Fibroblast of lung (primary cell): ENCODE results near the gene GPR84. TPM values are rescaled to one million over a fixed set of nuclear protein-coding genes. Genes with fewer than 3 reads are reported as not detected.

Experiments
- DNase-seq, 2 donors: peaks; one replicate each; pipeline versions ENCODE4 v3.0.0 to v3.0.0-alpha.2; 2010; ENCODE audit warnings: low read depth in 2 of 2
- H2AFZ ChIP-seq: 2 replicates; pipeline ENCODE4 v1.5.1; 2012; ENCODE audit warnings: low read length, control low read depth, inconsistent platforms
- H3K27ac ChIP-seq: 2 replicates; pipeline ENCODE4 v1.5.1; 2011; ENCODE audit warnings: low read length, control low read depth; ENCODE audit not compliant: insufficient read depth
- H3K27me3 ChIP-seq: 2 replicates; pipeline ENCODE4 v1.5.1; 2011; ENCODE audit warnings: mild to moderate bottlenecking, low read length; ENCODE audit not compliant: control insufficient read depth, insufficient read depth
- H3K36me3 ChIP-seq: 2 replicates; pipeline ENCODE4 v1.5.1; 2011; ENCODE audit warnings: low read length; ENCODE audit not compliant: control insufficient read depth, insufficient read depth
- H3K4me1 ChIP-seq: 2 replicates; pipeline ENCODE4 v1.5.1; 2011; ENCODE audit warnings: low read length; ENCODE audit not compliant: control insufficient read depth, insufficient read depth; ENCODE audit errors: extremely low read depth
- H3K4me2 ChIP-seq: 2 replicates; pipeline ENCODE4 v1.5.1; 2011; ENCODE audit warnings: low read length, control low read depth; ENCODE audit not compliant: insufficient read depth; ENCODE audit errors: extremely low read depth
- H3K4me3 ChIP-seq, 4 experiments: fragments of 200-600 bp in 1 of 4; sonication (generic) in 1 of 4; replicated peaks in 1 of 4; 2 replicates each; pipeline ENCODE4 v1.5.1; 2011 to 2016; ENCODE audit warnings: low read length in 4 of 4, low read depth in 3 of 4, mild to moderate bottlenecking in 3 of 4, control low read depth in 2 of 4, inconsistent platforms in 1 of 4, mixed read lengths in 1 of 4; ENCODE audit not compliant: insufficient read depth in 1 of 4; ENCODE audit errors: control extremely low read depth in 1 of 4
- H3K79me2 ChIP-seq: 2 replicates; pipeline ENCODE4 v1.5.1; 2012; ENCODE audit warnings: mild to moderate bottlenecking, low read length, inconsistent platforms; ENCODE audit not compliant: control insufficient read depth, insufficient read depth
- H3K9ac ChIP-seq: 2 replicates; pipeline ENCODE4 v1.5.1; 2011; ENCODE audit warnings: mild to moderate bottlenecking, low read length, control low read depth; ENCODE audit not compliant: insufficient read depth
- H3K9me3 ChIP-seq: 2 replicates; pipeline ENCODE4 v1.5.1; 2012; ENCODE audit warnings: low read depth, low read length; ENCODE audit not compliant: control insufficient read depth, insufficient read depth
- H4K20me1 ChIP-seq: 2 replicates; pipeline ENCODE4 v1.5.1; 2011; ENCODE audit warnings: low read length; ENCODE audit not compliant: control insufficient read depth, insufficient read depth; ENCODE audit errors: extremely low read depth
- CTCF ChIP-seq, 2 donors: IDR thresholded peaks in 1 of 2; conservative IDR thresholded peaks in 1 of 2; 1 replicate in 1 of 2; 2 replicates in 1 of 2; pipeline ENCODE4 v1.5.1; 2011 to 2012; ENCODE audit warnings: low read length in 2 of 2, control low read depth in 1 of 2, inconsistent platforms in 1 of 2, low read depth in 1 of 2, mild to moderate bottlenecking in 1 of 2
- EZH2 ChIP-seq: IDR thresholded peaks from 2 replicates; pipeline ENCODE4 v1.5.1; 2012; ENCODE audit warnings: low read length, control low read depth, mild to moderate bottlenecking; ENCODE audit errors: missing control alignments
- polyA plus RNA-seq, 2 donors: library from polyadenylated mRNA; depleted of rRNA in 1 of 2; stranded (reverse) in 1 of 2; unstranded in 1 of 2; fragments of >200 nt; gene quantifications; 2 replicates each; pipeline ENCODE4 v1.2.1, GENCODE V29; 2011 to 2012; ENCODE audit warnings: missing spikeins in 1 of 2
- total RNA-seq: library from RNA; depleted of rRNA; stranded (reverse); fragments of >200 nt; gene quantifications from 2 replicates; pipeline ENCODE4 v1.2.1, GENCODE V29; 2014

Gene GPR84
- total and polyA plus RNA-seq, 2 donors (not counting 1 experiment from before 2014, with no cell fraction given): 0.03 TPM; not detected in 1

GRCh38 chr12:54375259-54375579, 10.9 kb upstream of the GPR84 start:
- no peaks in the 10 kb centered on the region for H3K27me3 ChIP-seq
- peaks cover 13% of the 10 kb centered on the region for H3K4me1 ChIP-seq
- no peak overlapping the region for H3K9ac ChIP-seq
- no peak for TF ChIP-seq CTCF (conservative IDR thresholded peaks at IDR 0.05 in 1 of 2, IDR thresholded peaks at IDR 0.05 in 1 of 2; ENCODE audit: low read depth in 1 of 2, low read length in 2 of 2)
- no peak for TF ChIP-seq EZH2
- H3K79me2 ChIP-seq: no peaks in the 10 kb centered on the region
- no peak overlapping the region for H3K27ac ChIP-seq
- H3K4me3 ChIP-seq: no peak overlapping the region
- H3K9me3 ChIP-seq: no peaks in the 10 kb centered on the region
- no peak for DNase-seq
- H4K20me1 ChIP-seq: no peaks in the 10 kb centered on the region
- H3K36me3 ChIP-seq: no peaks in the 10 kb centered on the region
- no peak overlapping the region for H2AFZ ChIP-seq
- H3K4me2 ChIP-seq: no peak overlapping the region

- Histone ChIP-seq H3K27ac (no peak overlapping the region), H3K9ac (no peak overlapping the region), H4K20me1 (no peaks in the 10 kb centered on the region), H3K27me3 (no peaks in the 10 kb centered on the region), H3K4me2 (no peak overlapping the region), H3K9me3 (no peaks in the 10 kb centered on the region), H2AFZ (no peak overlapping the region), H3K4me1 (peaks cover 13% of the 10 kb centered on the region), H3K36me3 (no peaks in the 10 kb centered on the region), H3K4me3 (no peak overlapping the region), H3K79me2 (no peaks in the 10 kb centered on the region)
- no peak for TF ChIP-seq EZH2
- TF ChIP-seq CTCF (conservative IDR thresholded peaks at IDR 0.05 in 1 of 2, IDR thresholded peaks at IDR 0.05 in 1 of 2; ENCODE audit: low read depth in 1 of 2, low read length in 2 of 2): no peak
- no peak for DNase-seq
Measured at GRCh38 chr12:54374562-54375258, 10.4 kb upstream of the GPR84 start.

GRCh38 chr12:54373649-54374561, 9.6 kb upstream of the GPR84 start:
- Histone ChIP-seq H3K27me3 (no peaks in the 10 kb centered on the region), H3K27ac (no peak overlapping the region), H3K4me1 (peaks cover 12% of the 10 kb centered on the region), H3K4me2 (no peak overlapping the region), H2AFZ (no peak overlapping the region), H4K20me1 (no peaks in the 10 kb centered on the region), H3K4me3 (no peak overlapping the region), H3K9me3 (no peaks in the 10 kb centered on the region), H3K36me3 (no peaks in the 10 kb centered on the region), H3K9ac (no peak overlapping the region), H3K79me2 (no peaks in the 10 kb centered on the region)
- no peak for TF ChIP-seq EZH2
- TF ChIP-seq CTCF (conservative IDR thresholded peaks at IDR 0.05 in 1 of 2, IDR thresholded peaks at IDR 0.05 in 1 of 2; ENCODE audit: low read depth in 1 of 2, low read length in 2 of 2): no peak
- no peak for DNase-seq
